ENCODE data around the gene RPS19.

The RPS19 gene

DNA sequence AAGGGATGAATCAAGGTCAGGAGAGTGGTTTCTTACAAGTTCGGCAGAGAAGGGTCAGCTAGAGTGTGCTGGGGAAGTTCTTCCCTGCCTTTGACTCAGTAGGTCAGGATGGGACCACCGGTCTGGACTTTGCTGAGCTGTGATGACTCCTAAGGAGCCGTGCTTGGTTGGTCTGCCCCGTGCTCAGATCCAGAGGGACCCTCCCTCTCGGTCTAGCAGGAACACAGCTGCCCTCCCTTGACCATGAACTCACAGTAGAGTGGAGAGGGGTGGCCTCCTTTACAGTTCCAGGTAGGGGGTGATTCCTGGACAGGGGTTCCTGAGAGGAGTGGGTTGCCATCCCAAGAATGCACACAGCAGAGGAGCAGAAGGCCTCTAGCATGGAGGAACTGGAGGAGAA lies 4.3 kb downstream of the RPS19 start:
- TF ChIP-seq ZFX (IDR thresholded peaks at IDR 0.05) (no peak), CTCF (conservative IDR thresholded peaks at IDR 0.05) (no peak)
- no peak overlapping the region for H3K27ac ChIP-seq

DNA sequence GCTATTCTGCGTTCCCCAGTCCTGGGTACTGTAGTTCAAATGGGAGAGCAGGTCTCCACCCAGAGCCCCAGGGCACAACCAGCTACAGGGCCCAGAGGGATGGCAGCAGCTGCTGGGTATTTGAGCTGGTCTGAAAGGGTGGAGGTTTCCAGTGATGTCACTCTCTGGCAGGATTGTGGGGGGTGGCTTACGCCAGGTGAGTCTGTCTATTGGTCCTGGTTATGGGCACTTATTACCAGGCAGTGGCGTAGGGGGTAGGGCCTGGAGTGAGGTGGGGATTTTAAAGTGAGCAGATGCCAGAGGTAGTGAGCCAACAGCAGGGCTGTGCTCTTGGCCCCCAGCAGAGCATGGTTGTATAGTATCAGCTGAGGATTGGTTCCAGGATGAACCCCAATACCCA lies 6.2 kb downstream of the RPS19 start:
- no peak for TF ChIP-seq CTCF (conservative IDR thresholded peaks at IDR 0.05)
- no peak for TF ChIP-seq ZFX (IDR thresholded peaks at IDR 0.05)
- H3K27ac ChIP-seq, result no peak overlapping the region

DNA sequence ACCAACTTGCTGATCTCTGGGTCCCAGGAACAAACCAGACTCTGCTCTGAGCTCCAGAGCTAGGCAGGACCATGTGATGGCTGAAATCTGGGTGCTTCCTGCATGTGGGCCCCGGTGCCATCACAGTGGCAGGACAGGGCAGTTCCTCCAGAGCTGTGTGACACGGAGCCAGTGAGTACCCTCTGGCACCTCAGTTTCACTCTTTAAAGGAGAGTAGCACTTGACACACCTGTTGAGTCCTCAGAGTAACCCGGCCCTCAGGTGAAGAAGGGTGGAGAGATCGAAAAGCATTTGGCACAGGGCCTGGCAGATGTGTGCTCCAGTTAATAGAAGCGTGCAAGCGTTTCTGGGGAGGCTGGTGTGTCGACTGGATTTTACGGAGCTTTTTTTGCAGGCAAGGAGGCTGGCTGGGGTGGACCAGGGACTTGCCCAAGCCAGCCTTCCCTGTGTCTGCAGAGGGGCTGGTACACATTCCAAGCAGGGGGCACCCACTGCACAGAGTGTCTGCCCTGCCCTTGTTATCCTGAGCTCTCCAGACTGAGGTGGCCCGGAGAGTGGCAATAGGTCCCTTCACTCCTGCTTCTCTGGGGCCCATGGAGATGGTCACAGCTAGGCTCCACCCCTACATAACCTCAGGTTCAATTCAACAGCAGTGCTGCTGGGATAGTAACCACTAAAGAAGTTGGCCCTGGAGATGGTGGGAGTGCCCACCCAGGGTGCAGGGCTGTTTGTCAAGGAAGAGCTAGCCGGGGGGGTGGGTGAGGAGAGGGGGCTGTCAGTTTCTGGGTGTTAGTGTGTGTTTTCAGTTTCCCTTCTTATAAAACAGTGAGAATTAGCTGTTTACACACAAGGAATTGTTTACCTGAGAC lies 8.3 kb downstream of the RPS19 start:
- TF ChIP-seq ZFX (IDR thresholded peaks at IDR 0.05) (no peak), CTCF (conservative IDR thresholded peaks at IDR 0.05) (no peak)
- H3K27ac ChIP-seq, result no peak overlapping the region

DNA sequence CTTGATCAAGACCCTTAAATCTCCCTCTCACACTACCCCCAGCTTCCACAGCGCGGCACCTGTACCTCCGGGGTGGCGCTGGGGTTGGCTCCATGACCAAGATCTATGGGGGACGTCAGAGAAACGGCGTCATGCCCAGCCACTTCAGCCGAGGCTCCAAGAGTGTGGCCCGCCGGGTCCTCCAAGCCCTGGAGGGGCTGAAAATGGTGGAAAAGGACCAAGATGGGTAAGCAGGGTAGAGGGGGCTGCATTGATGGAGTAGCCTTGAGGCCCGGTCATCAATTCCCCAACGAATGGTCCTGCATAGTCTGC lies 8.9 kb downstream of the RPS19 start:
- TF ChIP-seq ZFX (IDR thresholded peaks at IDR 0.05) (no peak), CTCF (conservative IDR thresholded peaks at IDR 0.05) (no peak)
- H3K27ac ChIP-seq, result no peak overlapping the region

DNA sequence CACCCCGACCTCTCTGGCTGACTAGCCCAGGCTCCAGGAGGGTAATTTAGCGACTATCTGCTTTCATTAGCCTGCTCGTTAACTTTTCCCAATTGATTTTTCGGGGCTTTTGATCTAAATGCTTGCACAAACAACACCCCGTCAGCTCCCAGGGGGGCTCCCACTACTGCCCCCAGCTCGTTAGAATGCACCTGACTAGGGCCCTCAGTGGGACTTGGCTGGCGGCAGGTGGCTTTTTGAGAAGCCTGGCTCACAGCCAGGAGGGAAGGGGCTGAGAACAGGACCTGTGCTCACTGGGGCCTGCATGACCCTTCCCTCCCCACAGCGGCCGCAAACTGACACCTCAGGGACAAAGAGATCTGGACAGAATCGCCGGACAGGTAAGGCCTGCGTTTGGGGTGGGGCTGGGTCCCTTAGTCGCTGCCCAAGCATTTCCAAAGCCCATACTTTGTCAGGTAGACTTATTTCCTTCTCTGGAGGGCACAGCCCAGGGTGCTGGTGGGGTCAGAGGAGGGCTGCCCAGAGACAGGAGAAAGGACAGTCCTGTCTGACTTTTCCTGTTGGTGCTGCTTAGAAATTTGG lies 9.4 kb downstream of the RPS19 start:
- TF ChIP-seq CTCF (conservative IDR thresholded peaks at IDR 0.05) (no peak), ZFX (IDR thresholded peaks at IDR 0.05) (no peak)
- no peak overlapping the region for H3K27ac ChIP-seq

GRCh38 chr19:41870401-41870873 lies 10.4 kb downstream of the RPS19 start:
- no peak for TF ChIP-seq ZFX (IDR thresholded peaks at IDR 0.05)
- no peak for TF ChIP-seq CTCF (conservative IDR thresholded peaks at IDR 0.05)
- no peak overlapping the region for H3K27ac ChIP-seq

DNA sequence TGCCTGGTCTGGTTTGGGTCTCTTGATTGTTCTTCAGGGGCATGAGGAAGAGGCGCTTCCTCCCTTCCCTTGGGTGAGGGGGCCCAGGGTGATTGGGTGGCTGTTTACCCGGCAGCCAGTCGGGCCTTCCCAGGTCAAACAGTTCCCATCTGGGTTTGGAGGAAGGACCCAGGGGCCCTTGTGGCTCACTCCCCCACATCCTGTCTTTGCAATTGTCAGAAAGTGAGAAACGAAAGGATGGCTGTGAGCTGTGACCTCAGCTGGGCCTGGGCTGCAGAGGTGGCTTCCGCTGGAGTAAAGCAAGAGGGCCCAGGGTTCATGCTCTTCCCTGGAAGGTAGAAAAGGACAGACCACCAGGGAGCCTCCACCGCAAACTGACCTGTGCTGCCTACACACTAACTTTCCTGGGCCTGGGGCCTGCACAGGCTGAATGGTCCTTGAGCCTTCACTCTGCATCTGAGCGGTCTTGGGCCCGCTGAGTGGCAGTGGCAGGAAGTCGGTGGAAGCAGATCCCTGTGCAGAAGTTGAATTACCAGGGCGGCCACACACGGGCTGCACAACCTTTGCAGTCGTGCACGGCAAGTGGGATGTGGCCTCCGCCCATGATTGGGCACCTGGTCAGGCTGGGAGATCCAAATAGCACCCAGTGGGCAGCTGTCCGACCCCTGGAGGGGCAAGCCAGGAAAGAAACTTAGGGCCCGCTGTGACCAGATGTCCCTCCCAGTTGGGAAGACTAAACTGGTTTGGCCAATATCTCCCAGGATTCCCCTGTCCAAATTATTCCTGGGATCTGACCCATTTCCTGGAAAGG lies 11.7 kb downstream of the RPS19 start:
- no peak overlapping the region; the same call in 1 of the 2 replicates for H3K27ac ChIP-seq
- no peak for TF ChIP-seq ZFX (IDR thresholded peaks at IDR 0.05)

All from C4-2B (cell line).